Natural killer cell treated with Interleukin-12 subunit alpha and Interleukin-12 subunit beta and Interleukin-15 and Interleukin-18, amount 100 ng/mL, for 72 hours (primary cell): Measurements from ENCODE around the gene GRAMD1B. TPM values are rescaled to one million over a fixed set of nuclear protein-coding genes. Genes with fewer than 3 reads are reported as not detected.

Experiments
- ATAC-seq, 2 donors: fragments of 150-1000 bp; cut with Tn5 transposase in 1 of 2; sonication (Bioruptor Pico), chemical (Tn5 transposase) in 1 of 2; 2 replicates each; pipeline ENCODE4 v1.10.0; 2021
- DNase-seq: peaks from one replicate; pipeline ENCODE4 v3.0.0; 2022; ENCODE audit warnings: low spot score
- H3K27ac Mint-ChIP-seq, 2 donors: 1 replicate in 1 of 2; 2 replicates in 1 of 2; pipeline ENCODE4 v1.8.0; 2022; ENCODE audit warnings: mixed read lengths in 2 of 2, mild to moderate bottlenecking in 1 of 2, moderate library complexity in 1 of 2
- H3K27me3 Mint-ChIP-seq, 2 donors: 1 replicate in 1 of 2; 2 replicates in 1 of 2; pipeline ENCODE4 v1.8.0; 2022; ENCODE audit warnings: mixed read lengths in 2 of 2
- H3K36me3 Mint-ChIP-seq: one replicate; pipeline ENCODE4 v1.8.0; 2022; ENCODE audit warnings: mixed read lengths
- H3K4me1 Mint-ChIP-seq, 2 donors: 1 replicate in 1 of 2; 2 replicates in 1 of 2; pipeline ENCODE4 v1.8.0; 2022; ENCODE audit warnings: low read depth in 2 of 2, mixed read lengths in 2 of 2, mild to moderate bottlenecking in 1 of 2
- H3K4me3 Mint-ChIP-seq: one replicate; pipeline ENCODE4 v1.8.0; 2022; ENCODE audit warnings: mixed read lengths
- H3K9me3 Mint-ChIP-seq: 2 replicates; pipeline ENCODE4 v1.8.0; 2022; ENCODE audit warnings: mixed read lengths
- total RNA-seq, 2 donors: library from RNA; stranded (reverse); gene quantifications; one replicate each; pipeline ENCODE4 v1.2.3, GENCODE V29; 2022

GRAMD1B gene
- total RNA-seq, 2 donors from 2014 or later: 20.3 to 104 TPM

DNA sequence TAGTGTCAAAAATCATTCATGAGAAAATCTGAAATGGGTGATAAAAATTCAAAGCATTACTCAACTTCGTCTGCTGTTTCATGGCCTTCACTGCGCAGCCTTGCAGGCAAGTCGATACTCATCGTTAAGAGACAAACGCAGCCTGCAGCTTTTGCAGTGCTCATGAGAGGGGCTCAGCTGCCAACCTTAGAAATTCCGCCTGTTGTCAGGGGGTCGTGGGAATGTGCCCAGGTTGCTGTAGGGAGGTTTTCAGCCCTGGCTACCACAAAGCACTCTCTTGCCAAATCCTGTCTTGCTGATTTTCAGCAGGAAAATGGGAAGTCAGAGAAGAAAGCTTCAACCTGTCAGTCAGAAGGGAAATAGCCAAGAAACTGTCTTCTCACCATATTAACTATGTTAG, 25.4 kb upstream of the GRAMD1B start:
- Mint-ChIP-seq H3K36me3 (no peaks in the 10 kb centered on the region), H3K4me1 (peaks cover 15 to 24% of the 10 kb centered on the region in 2 donors), H3K9me3 (no peaks in the 10 kb centered on the region), H3K4me3 (peak overlapping the region; percentile 6), H3K27me3 (peaks cover 2 to 7% of the 10 kb centered on the region in 2 donors), H3K27ac (peak overlapping the region in 1 of 2 donors; percentile 18)
- no peak for DNase-seq
- no peak for ATAC-seq

- peak overlapping the region; percentile 9 to 18 for H3K27ac Mint-ChIP-seq
Observed at GRCh38 chr11:123405123-123405592, 24.9 kb upstream of the GRAMD1B start.

GRCh38 chr11:123406441-123407129, 23.5 kb upstream of the GRAMD1B start:
- Mint-ChIP-seq H3K9me3 (no peaks in the 10 kb centered on the region), H3K4me3 (peak overlapping the region; percentile 60), H3K27ac (peak overlapping the region; percentile 71 to 74), H3K36me3 (no peaks in the 10 kb centered on the region), H3K27me3 (peaks cover 7 to 14% of the 10 kb centered on the region in 2 donors), H3K4me1 (peaks cover 15 to 28% of the 10 kb centered on the region in 2 donors)
- ATAC-seq: peak; percentile 54 to 61
- DNase-seq: no peak

More at GRCh38 chr11:123405123-123405592, 24.9 kb upstream of the GRAMD1B start:
- Mint-ChIP-seq H3K27me3 (peaks cover 4 to 12% of the 10 kb centered on the region in 2 donors), H3K9me3 (no peaks in the 10 kb centered on the region), H3K4me1 (peaks cover 15 to 28% of the 10 kb centered on the region in 2 donors), H3K36me3 (no peaks in the 10 kb centered on the region), H3K4me3 (peak overlapping the region; percentile 6)
- DNase-seq: no peak
- ATAC-seq: peak; percentile 52 to 77

DNA sequence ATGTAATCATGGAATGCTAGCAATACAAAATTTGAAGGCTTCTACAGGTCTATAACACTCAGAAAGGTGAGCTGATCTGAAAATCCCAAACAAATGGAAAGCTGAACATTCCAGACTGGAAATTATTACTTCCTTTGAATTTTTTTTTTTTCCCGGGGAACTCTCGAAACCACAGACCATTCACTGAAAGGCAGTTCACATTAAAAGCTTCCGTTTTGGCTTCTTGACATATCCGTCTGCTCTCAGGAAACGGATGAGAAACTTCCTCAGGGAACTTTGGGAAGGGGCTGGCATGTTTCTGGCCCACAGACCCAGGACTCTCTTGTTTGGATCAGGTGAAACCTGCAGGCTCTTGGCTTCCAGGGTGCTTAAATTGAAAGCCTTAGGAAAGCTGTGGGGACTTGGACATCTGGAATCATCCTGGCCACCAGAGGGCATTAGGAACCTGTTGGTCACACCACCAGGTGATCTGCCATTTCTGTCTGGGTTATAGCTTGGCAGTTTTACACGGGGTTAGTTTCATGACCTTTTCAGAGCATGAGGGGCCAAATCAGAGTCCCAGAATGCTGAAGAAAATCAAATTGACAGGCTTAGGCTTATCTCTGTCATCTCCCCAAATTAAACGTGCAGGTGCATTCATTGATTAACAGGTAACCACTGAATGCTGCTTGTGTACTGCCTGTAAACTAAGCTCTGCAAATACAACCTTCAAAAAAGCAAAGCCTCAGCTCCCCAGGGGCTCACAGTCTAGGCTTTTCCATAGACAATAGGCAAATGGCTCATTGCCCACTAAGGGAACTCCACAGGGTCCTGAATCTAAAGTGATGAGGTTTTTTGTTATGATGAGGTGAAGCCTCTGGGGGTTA, 22.7 kb upstream of the GRAMD1B start:
- Mint-ChIP-seq H3K4me1 (peaks cover 15 to 28% of the 10 kb centered on the region in 2 donors), H3K27me3 (peaks cover 7 to 14% of the 10 kb centered on the region in 2 donors), H3K27ac (peak overlapping the region; percentile 71 to 74), H3K9me3 (no peaks in the 10 kb centered on the region), H3K36me3 (no peaks in the 10 kb centered on the region), H3K4me3 (peak overlapping the region; percentile 60)
- DNase-seq: no peak
- peak; percentile 54 to 56 for ATAC-seq

DNA sequence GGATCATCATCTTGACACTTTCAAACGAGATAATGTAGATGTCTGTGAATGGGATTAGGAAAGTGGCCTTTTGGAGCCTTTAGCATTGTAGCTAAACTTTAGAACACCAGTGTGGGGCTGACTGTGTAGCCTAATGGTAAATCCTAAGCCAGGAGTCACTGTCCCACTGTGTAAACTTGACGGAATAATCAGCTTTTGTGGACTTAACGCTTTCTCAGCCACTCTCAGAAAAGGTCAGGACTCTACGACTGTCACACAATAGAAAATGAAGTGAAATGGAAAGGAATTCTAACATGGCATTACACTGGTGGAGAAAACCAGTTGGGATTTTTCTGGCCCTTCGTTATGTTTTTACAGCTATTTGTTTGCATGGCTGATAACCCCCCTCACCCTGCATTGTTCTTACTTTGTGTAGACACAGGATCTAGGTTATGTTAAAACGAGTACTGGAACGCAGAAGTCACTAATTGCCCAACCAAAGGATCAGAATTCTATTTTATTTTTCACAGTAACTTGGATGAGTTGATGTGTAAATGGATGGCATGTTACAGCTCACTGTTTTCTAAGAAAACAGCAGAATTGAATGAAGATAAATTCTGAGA, 22.0 kb upstream of the GRAMD1B start:
- ATAC-seq: no peak

GRCh38 chr11:123408619-123409455, 21.2 kb upstream of the GRAMD1B start:
- H3K27ac Mint-ChIP-seq: no peak overlapping the region
- peaks cover 11 to 14% of the 10 kb centered on the region in 2 donors for H3K27me3 Mint-ChIP-seq
- H3K9me3 Mint-ChIP-seq: no peaks in the 10 kb centered on the region
- peaks cover 15 to 28% of the 10 kb centered on the region in 2 donors for H3K4me1 Mint-ChIP-seq
- DNase-seq (no peak), ATAC-seq (no peak)
- H3K4me3 Mint-ChIP-seq: no peak overlapping the region
- no peaks in the 10 kb centered on the region for H3K36me3 Mint-ChIP-seq

More for the DNA sequence above, 22.0 kb upstream of the GRAMD1B start:
- Mint-ChIP-seq H3K27ac (peak overlapping the region in 1 of 2 donors; percentile 74), H3K27me3 (peaks cover 9 to 14% of the 10 kb centered on the region in 2 donors), H3K4me1 (peaks cover 15 to 28% of the 10 kb centered on the region in 2 donors), H3K36me3 (no peaks in the 10 kb centered on the region), H3K4me3 (no peak overlapping the region), H3K9me3 (no peaks in the 10 kb centered on the region)
- DNase-seq: no peak

DNA sequence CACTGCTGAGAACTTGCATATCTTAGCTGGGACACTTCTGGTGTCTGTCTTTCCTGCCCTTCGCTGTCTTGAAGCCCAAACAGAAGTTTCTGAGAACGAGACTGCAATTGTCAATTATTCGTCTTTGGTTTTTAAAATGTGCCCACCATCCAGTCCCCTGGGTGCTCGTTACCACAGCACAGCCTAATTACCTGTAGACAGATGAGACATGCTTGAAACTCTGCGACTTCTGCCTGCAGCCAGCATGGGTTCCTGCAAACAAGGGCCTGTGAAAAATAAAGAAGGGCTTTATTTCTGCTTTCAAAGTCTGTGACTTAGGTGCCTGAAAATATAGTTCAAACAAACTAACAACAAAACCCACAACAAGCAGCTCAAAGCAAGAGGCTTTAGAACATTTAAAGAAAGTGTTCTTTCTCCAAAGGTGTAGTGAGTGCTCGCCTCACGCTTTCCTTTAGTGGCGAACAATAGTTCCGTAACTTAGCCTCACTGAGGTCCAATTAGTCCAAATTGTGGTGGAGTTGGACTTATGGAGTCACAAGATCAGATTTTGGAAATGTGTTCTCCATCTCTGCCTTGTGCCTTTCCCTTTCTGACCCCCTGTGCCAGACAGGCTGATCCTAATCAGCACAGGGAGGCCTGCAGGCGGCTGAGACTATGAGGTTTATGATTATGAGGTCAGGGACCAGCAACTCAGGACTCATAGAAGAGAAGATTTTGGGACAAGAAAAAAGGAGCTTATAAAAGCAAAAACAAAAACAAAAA, 20.4 kb upstream of the GRAMD1B start:
- no peak for ATAC-seq
- H3K36me3 Mint-ChIP-seq: no peaks in the 10 kb centered on the region

DNA sequence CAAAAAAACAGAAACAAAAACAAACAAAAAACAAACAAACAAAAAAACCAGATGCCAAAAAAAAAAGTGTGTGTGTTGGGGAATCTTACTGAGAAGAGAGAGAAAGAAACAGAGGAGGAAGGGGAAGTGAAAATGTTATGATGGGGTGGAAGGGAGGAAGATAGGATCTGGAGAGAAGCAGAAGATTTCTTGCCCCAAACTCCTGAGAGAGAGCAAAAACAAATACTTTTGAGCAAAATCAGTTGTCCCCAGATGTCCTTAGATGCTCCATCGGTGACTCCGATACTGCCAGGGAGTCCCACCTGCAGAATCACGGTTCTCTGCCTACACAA, 19.9 kb upstream of the GRAMD1B start:
- no peak for ATAC-seq

More for the DNA sequence above, 20.4 kb upstream of the GRAMD1B start:
- no peak overlapping the region for H3K4me3 Mint-ChIP-seq
- H3K27ac Mint-ChIP-seq: peak overlapping the region in 1 of 2 donors; percentile 38
- no peak for DNase-seq
- peaks cover 14 to 28% of the 10 kb centered on the region in 2 donors for H3K4me1 Mint-ChIP-seq
- H3K27me3 Mint-ChIP-seq: peaks cover 11 to 14% of the 10 kb centered on the region in 2 donors
- no peaks in the 10 kb centered on the region for H3K9me3 Mint-ChIP-seq

GRCh38 chr11:123413636-123414035, 16.4 kb upstream of the GRAMD1B start:
- Mint-ChIP-seq H3K27ac (no peak overlapping the region), H3K4me3 (no peak overlapping the region), H3K4me1 (peaks cover 0 to 4% of the 10 kb centered on the region in 2 donors), H3K27me3 (peaks cover 13 to 14% of the 10 kb centered on the region in 2 donors), H3K9me3 (no peaks in the 10 kb centered on the region), H3K36me3 (no peaks in the 10 kb centered on the region)
- ATAC-seq: peak; percentile 50 to 58
- DNase-seq: no peak

More for the DNA sequence above, 19.9 kb upstream of the GRAMD1B start:
- no peak for DNase-seq
- Mint-ChIP-seq H3K9me3 (no peaks in the 10 kb centered on the region), H3K36me3 (no peaks in the 10 kb centered on the region), H3K27ac (peak overlapping the region in 1 of 2 donors; percentile 38), H3K27me3 (peaks cover 11 to 14% of the 10 kb centered on the region in 2 donors), H3K4me1 (peaks cover 9 to 23% of the 10 kb centered on the region in 2 donors), H3K4me3 (no peak overlapping the region)

- peak in 1 of 2 donors; percentile 36 for ATAC-seq
- Mint-ChIP-seq H3K4me3 (no peak overlapping the region), H3K27ac (no peak overlapping the region), H3K4me1 (peaks cover 0 to 12% of the 10 kb centered on the region in 2 donors), H3K9me3 (no peaks in the 10 kb centered on the region), H3K36me3 (no peaks in the 10 kb centered on the region), H3K27me3 (peaks cover 0 to 6% of the 10 kb centered on the region in 2 donors)
- no peak for DNase-seq
Observed at GRCh38 chr11:123416566-123416965, 13.5 kb upstream of the GRAMD1B start.

- Mint-ChIP-seq H3K27ac (no peak overlapping the region), H3K36me3 (no peaks in the 10 kb centered on the region), H3K4me3 (no peak overlapping the region), H3K4me1 (peaks cover 3 to 15% of the 10 kb centered on the region in 2 donors), H3K27me3 (peaks cover 9 to 12% of the 10 kb centered on the region in 2 donors), H3K9me3 (no peaks in the 10 kb centered on the region)
- no peak for ATAC-seq
- DNase-seq: no peak
Observed at GRCh38 chr11:123418351-123419114, 11.5 kb upstream of the GRAMD1B start.
